Measurements from ENCODE around the gene GNLY.

DNA sequence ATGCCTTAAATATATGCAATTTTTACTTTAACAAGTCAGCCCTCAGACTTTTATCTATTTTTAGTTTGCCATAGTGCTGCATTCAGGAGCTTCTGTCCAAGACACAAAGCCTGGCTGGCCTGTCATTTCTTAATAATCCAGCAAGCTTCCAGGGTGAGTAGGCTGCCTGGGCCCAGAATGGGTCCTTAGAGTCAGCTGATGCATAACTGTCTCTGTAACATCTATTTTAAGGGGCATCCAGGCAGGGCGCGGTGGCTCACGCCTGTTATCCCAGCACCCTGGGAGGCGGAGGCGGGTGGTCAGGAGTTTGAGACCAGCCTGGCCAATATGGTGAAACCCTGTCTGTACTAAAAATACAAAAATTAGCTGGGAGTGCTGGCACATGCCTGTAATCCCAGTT is 11.8 kb upstream of the GNLY start:
- TF ChIP-seq POLR2A (IDR thresholded peaks at IDR 0.05; ENCODE audit: low read length) (no peak), GATA1 (IDR thresholded peaks at IDR 0.05; ENCODE audit: low read depth, low read length) (no peak)

Measured in erythroblast (primary cell).